ENCODE data around the gene LPP. TPM values are rescaled to one million over a fixed set of nuclear protein-coding genes. Genes with fewer than 3 reads are reported as not detected.

LPP gene
- total RNA-seq, 1 donor from 2014 or later, result 97.4 TPM

- H3K27ac ChIP-seq (replicated peaks), result no peak overlapping the region
- TF ChIP-seq CTCF (IDR thresholded peaks at IDR 0.05; ENCODE audit: borderline replicate concordance), result no peak
- no peaks in the 10 kb centered on the region for H3K27me3 ChIP-seq (ENCODE audit: low read depth)
- H3K4me1 ChIP-seq, result peaks cover 22% of the 10 kb centered on the region
- H3K9me3 ChIP-seq (replicated peaks), result no peaks in the 10 kb centered on the region
- no peak overlapping the region for H3K4me3 ChIP-seq
- peaks cover 21% of the 10 kb centered on the region for H3K36me3 ChIP-seq
- DNase-seq, result no peak
- intact Hi-C loops (cut with micrococcal nuclease), result no loop called here
Measured at GRCh38 chr3:188867691-188868265, 713.8 kb downstream of the LPP start.

DNA sequence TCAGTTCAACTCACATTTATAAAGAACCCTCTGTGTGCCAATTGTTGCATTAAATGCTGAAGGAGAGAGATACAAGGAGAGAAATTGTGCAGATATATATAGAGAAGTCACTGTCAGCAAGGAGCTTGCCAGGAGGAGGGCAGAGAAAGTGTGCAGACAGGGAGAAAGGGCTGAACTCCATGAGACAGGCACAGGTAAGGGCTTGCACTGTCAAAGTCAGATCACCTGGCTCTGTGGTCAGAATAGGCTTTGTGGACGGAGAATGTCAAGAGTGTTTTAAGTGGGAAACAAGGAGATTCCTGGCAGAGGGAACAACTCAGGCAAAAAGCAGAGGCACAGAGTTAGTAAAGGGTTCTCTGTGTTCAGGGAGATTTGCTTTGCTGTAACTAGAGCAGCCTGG, 714.8 kb downstream of the LPP start:
- Histone ChIP-seq H3K4me3 (no peak overlapping the region), H3K27ac (replicated peaks) (no peak overlapping the region), H3K36me3 (peaks cover 32% of the 10 kb centered on the region), H3K27me3 (ENCODE audit: low read depth) (no peaks in the 10 kb centered on the region), H3K9me3 (replicated peaks) (no peaks in the 10 kb centered on the region), H3K4me1 (peaks cover 16% of the 10 kb centered on the region)
- intact Hi-C loops (cut with micrococcal nuclease), result no loop called here
- no peak for DNase-seq
- TF ChIP-seq CTCF (IDR thresholded peaks at IDR 0.05; ENCODE audit: borderline replicate concordance), result no peak

GRCh38 chr3:188869628-188870027, 715.7 kb downstream of the LPP start:
- H3K27ac ChIP-seq (replicated peaks), result no peak overlapping the region
- no peak for TF ChIP-seq CTCF (IDR thresholded peaks at IDR 0.05; ENCODE audit: borderline replicate concordance)
- H3K27me3 ChIP-seq (ENCODE audit: low read depth), result no peaks in the 10 kb centered on the region
- H3K36me3 ChIP-seq, result peaks cover 40% of the 10 kb centered on the region
- H3K4me3 ChIP-seq, result no peak overlapping the region
- intact Hi-C loops (cut with micrococcal nuclease), result no loop called here
- H3K4me1 ChIP-seq, result peaks cover 11% of the 10 kb centered on the region
- H3K9me3 ChIP-seq (replicated peaks), result no peaks in the 10 kb centered on the region
- no peak for DNase-seq

DNA sequence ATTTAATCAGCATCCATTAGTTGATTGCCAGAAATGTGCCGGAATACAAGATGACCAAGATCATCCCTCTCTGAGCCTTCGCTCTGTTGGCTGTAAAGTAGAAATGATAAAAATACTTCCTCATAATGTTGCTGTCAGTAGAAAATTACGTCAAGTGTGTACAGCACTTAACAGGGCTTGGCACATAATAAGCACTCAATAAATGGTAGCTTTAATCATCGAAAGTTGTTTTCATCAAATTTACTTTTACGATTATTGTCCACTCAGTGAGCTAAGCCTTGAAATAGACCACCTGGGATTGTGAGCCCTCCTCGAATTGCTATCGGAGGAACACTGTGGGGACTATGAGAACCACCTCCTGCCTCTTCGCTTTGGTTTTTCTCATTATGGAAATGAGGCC, 716.5 kb downstream of the LPP start:
- H3K9me3 ChIP-seq (replicated peaks), result no peaks in the 10 kb centered on the region
- no peak overlapping the region for H3K4me3 ChIP-seq
- peaks cover 48% of the 10 kb centered on the region for H3K36me3 ChIP-seq
- intact Hi-C loops (cut with micrococcal nuclease), result no loop called here
- peaks cover 11% of the 10 kb centered on the region for H3K4me1 ChIP-seq
- H3K27me3 ChIP-seq (ENCODE audit: low read depth), result no peaks in the 10 kb centered on the region
- DNase-seq, result no peak
- TF ChIP-seq CTCF (IDR thresholded peaks at IDR 0.05; ENCODE audit: borderline replicate concordance), result no peak
- H3K27ac ChIP-seq (replicated peaks), result no peak overlapping the region

DNA sequence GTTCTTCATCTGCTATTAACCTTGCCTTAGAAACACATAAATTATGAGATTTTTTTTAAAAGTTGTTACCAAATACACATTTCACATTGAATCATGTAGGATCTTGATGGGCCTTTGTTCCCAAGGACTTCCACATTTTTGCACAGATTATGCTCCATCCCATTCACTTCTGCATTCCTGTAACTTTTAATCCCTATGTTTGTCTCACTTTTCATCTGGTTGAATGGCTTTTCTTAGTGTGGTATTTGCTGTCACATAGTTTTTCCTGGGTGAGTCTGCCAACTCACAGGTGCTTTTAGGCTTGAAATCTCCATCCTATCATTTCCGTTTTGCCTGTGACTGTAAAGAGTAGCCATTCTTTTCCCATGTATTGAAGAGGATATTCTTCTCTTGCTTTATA, 720.6 kb downstream of the LPP start:
- Histone ChIP-seq H3K36me3 (peaks cover 35% of the 10 kb centered on the region), H3K4me1 (peaks cover 6% of the 10 kb centered on the region), H3K4me3 (no peak overlapping the region), H3K9me3 (replicated peaks) (no peaks in the 10 kb centered on the region), H3K27me3 (ENCODE audit: low read depth) (no peaks in the 10 kb centered on the region), H3K27ac (replicated peaks) (no peak overlapping the region)
- intact Hi-C loops (cut with micrococcal nuclease), result no loop called here
- no peak for DNase-seq
- no peak for TF ChIP-seq CTCF (IDR thresholded peaks at IDR 0.05; ENCODE audit: borderline replicate concordance)
